CD4-positive, CD25-positive, alpha-beta regulatory T cell (primary cell): ENCODE data around the gene TMEM170A. TPM values are rescaled to one million over a fixed set of nuclear protein-coding genes. Genes with fewer than 3 reads are reported as not detected.
A peak's percentile ranks its signal among the peaks of the same experiment; 100 is the strongest.
"Not testable (repeated sequence)": the region's sequence is repeated elsewhere in the genome, so short reads cannot be mapped to it uniquely, and the experiment has no call there.

ENCODE experiments used
- ATAC-seq, 2 donors: fragments of 150-1000 bp; cut with Tn5 transposase; one replicate each; pipeline ENCODE4 v1.10.0; 2021; ENCODE audit warnings: low read depth in 2 of 2, moderate number of reproducible peaks in 2 of 2, moderate library complexity in 1 of 2
- DNase-seq, 3 donors: peaks; one replicate each; pipeline versions ENCODE4 v3.0.0 to v3.0.0-alpha.2; 2012 to 2022; ENCODE audit warnings: mixed read lengths in 1 of 3
- H3K27ac ChIP-seq: one replicate; pipeline ENCODE4 v1.7.0; 2013; ENCODE audit warnings: mild to moderate bottlenecking, low read length; ENCODE audit not compliant: insufficient read depth, poor library complexity, severe bottlenecking
- H3K27me3 ChIP-seq: one replicate; pipeline ENCODE4 v1.7.0; 2013; ENCODE audit warnings: low read length; ENCODE audit not compliant: control insufficient read depth, insufficient read depth
- H3K36me3 ChIP-seq: one replicate; pipeline ENCODE4 v1.7.0; 2013; ENCODE audit warnings: mild to moderate bottlenecking, low read length, moderate library complexity; ENCODE audit not compliant: control insufficient read depth, insufficient read depth
- H3K4me1 ChIP-seq: 2 replicates; pipeline ENCODE4 v1.7.0; 2013; ENCODE audit warnings: mild to moderate bottlenecking, low read length; ENCODE audit not compliant: insufficient read depth, control insufficient read depth, poor library complexity, severe bottlenecking
- H3K4me3 ChIP-seq: one replicate; pipeline ENCODE4 v1.7.0; 2013; ENCODE audit warnings: low read depth, mild to moderate bottlenecking, low read length, moderate library complexity
- H3K9me3 ChIP-seq, 2 experiments: 1 replicate in 1 of 2; 2 replicates in 1 of 2; pipeline ENCODE4 v1.7.0; 2013; ENCODE audit warnings: low read length in 2 of 2, mild to moderate bottlenecking in 1 of 2, moderate library complexity in 1 of 2; ENCODE audit not compliant: control insufficient read depth in 2 of 2
- H3K27ac Mint-ChIP-seq, 3 donors: one replicate each; pipeline ENCODE4 v1.8.0; 2020 to 2022; ENCODE audit warnings: mild to moderate bottlenecking in 3 of 3, mixed read lengths in 3 of 3, moderate library complexity in 2 of 3
- H3K27me3 Mint-ChIP-seq: one replicate; pipeline ENCODE4 v1.8.0; 2022; ENCODE audit warnings: mild to moderate bottlenecking, mixed read lengths
- H3K36me3 Mint-ChIP-seq: one replicate; pipeline ENCODE4 v1.8.0; 2020; ENCODE audit warnings: mixed read lengths
- H3K4me1 Mint-ChIP-seq, 4 donors: one replicate each; pipeline ENCODE4 v1.8.0; 2020 to 2022; ENCODE audit warnings: mixed read lengths in 4 of 4, mild to moderate bottlenecking in 1 of 4
- H3K4me3 Mint-ChIP-seq, 4 donors: one replicate each; pipeline ENCODE4 v1.8.0; 2020 to 2022; ENCODE audit warnings: mild to moderate bottlenecking in 4 of 4, mixed read lengths in 4 of 4, moderate library complexity in 3 of 4
- H3K9me3 Mint-ChIP-seq, 7 donors: one replicate each; pipeline ENCODE4 v1.8.0; 2020 to 2022; ENCODE audit warnings: mixed read lengths in 7 of 7, mild to moderate bottlenecking in 3 of 7, moderate library complexity in 2 of 7
- polyA plus RNA-seq, 4 donors: library from polyadenylated mRNA; unstranded; fragments of 300-500 nt; fragmentation: Illumina TruSeq; gene quantifications; one replicate each; pipeline ENCODE4 v1.2.3, GENCODE V29; 2021
- total RNA-seq: library from RNA; stranded (reverse); gene quantifications from one replicate; pipeline ENCODE4 v1.2.3, GENCODE V29; 2022

The TMEM170A gene
- total and polyA plus RNA-seq, 5 donors from 2014 or later: 34.8 to 45.1 (median 40.0) TPM

- H3K27me3 Mint-ChIP-seq: peaks cover 1% of the 10 kb centered on the region
- DNase-seq (no peak), ATAC-seq (no peak)
- H3K27ac ChIP-seq: no peak overlapping the region
- H3K4me3 ChIP-seq: no peak overlapping the region
- H3K36me3 ChIP-seq: peaks cover 4% of the 10 kb centered on the region
- H3K9me3 ChIP-seq: no peaks in the 10 kb centered on the region
- H3K9me3 Mint-ChIP-seq: peaks cover 0 to 2% (median 0%) of the 10 kb centered on the region in 7 donors
- peak overlapping the region in 1 of 3 donors; percentile 41 for H3K27ac Mint-ChIP-seq
- H3K4me1 Mint-ChIP-seq: peaks cover 33 to 96% (median 63%) of the 10 kb centered on the region in 4 donors
- no peaks in the 10 kb centered on the region for H3K27me3 ChIP-seq
- H3K36me3 Mint-ChIP-seq: peaks cover 10% of the 10 kb centered on the region
- peak overlapping the region in 1 of 4 donors; percentile 20 for H3K4me3 Mint-ChIP-seq
- peaks cover 34% of the 10 kb centered on the region for H3K4me1 ChIP-seq
Observed at GRCh38 chr16:75458029-75458428, 6.5 kb downstream of the TMEM170A start.

- no peaks in the 10 kb centered on the region for H3K9me3 ChIP-seq
- Mint-ChIP-seq H3K9me3 (no peaks in the 10 kb centered on the region), H3K4me1 (peaks cover 29 to 96% (median 61%) of the 10 kb centered on the region in 4 donors), H3K27ac (no peak overlapping the region), H3K4me3 (peak overlapping the region in 2 of 4 donors; percentile 20 to 72), H3K36me3 (peaks cover 10% of the 10 kb centered on the region), H3K27me3 (no peaks in the 10 kb centered on the region)
- no peaks in the 10 kb centered on the region for H3K27me3 ChIP-seq
- H3K4me1 ChIP-seq: peaks cover 29% of the 10 kb centered on the region
- H3K27ac ChIP-seq: no peak overlapping the region
- no peak overlapping the region for H3K4me3 ChIP-seq
- DNase-seq: no peak
- peaks cover 4% of the 10 kb centered on the region for H3K36me3 ChIP-seq
- ATAC-seq: no peak
Observed at GRCh38 chr16:75457485-75458021, 6.9 kb downstream of the TMEM170A start.

GRCh38 chr16:75456971-75457370, 7.5 kb downstream of the TMEM170A start:
- no peak overlapping the region for H3K27ac ChIP-seq
- Mint-ChIP-seq H3K9me3 (no peaks in the 10 kb centered on the region), H3K27me3 (no peaks in the 10 kb centered on the region), H3K27ac (no peak overlapping the region), H3K4me3 (peak overlapping the region in 1 of 4 donors; percentile 21), H3K36me3 (peaks cover 10% of the 10 kb centered on the region), H3K4me1 (peaks cover 28 to 92% (median 57%) of the 10 kb centered on the region in 4 donors)
- H3K4me3 ChIP-seq: no peak overlapping the region
- no peaks in the 10 kb centered on the region for H3K9me3 ChIP-seq
- DNase-seq (no peak), ATAC-seq (no peak)
- H3K36me3 ChIP-seq: peaks cover 4% of the 10 kb centered on the region
- H3K27me3 ChIP-seq: no peaks in the 10 kb centered on the region
- H3K4me1 ChIP-seq: peaks cover 25% of the 10 kb centered on the region

- not testable (repeated sequence) for ATAC-seq, DNase-seq, H3K4me3 ChIP-seq, H3K4me3 Mint-ChIP-seq, H3K9me3 Mint-ChIP-seq, H3K27me3 ChIP-seq, H3K36me3 ChIP-seq, H3K9me3 ChIP-seq, H3K27me3 Mint-ChIP-seq, H3K27ac ChIP-seq
- H3K36me3 Mint-ChIP-seq: peaks cover 12% of the 10 kb centered on the region
- H3K4me1 Mint-ChIP-seq: peaks cover 23 to 89% (median 53%) of the 10 kb centered on the region in 4 donors
- H3K27ac Mint-ChIP-seq: peak overlapping the region in 1 of 3 donors; percentile 38
- peaks cover 20% of the 10 kb centered on the region for H3K4me1 ChIP-seq
Observed at GRCh38 chr16:75456486-75456885, 8.0 kb downstream of the TMEM170A start.

GRCh38 chr16:75455677-75456076, 8.8 kb downstream of the TMEM170A start:
- Mint-ChIP-seq H3K27me3 (no peaks in the 10 kb centered on the region), H3K4me1 (peaks cover 19 to 85% (median 48%) of the 10 kb centered on the region in 4 donors), H3K4me3 (no peak overlapping the region), H3K36me3 (peaks cover 15% of the 10 kb centered on the region), H3K9me3 (no peaks in the 10 kb centered on the region), H3K27ac (peak overlapping the region in 1 of 3 donors; percentile 60)
- Histone ChIP-seq H3K4me1 (peaks cover 13% of the 10 kb centered on the region), H3K36me3 (peaks cover 13% of the 10 kb centered on the region), H3K27me3 (no peaks in the 10 kb centered on the region), H3K9me3 (no peaks in the 10 kb centered on the region), H3K27ac (no peak overlapping the region), H3K4me3 (no peak overlapping the region)
- no peak for ATAC-seq
- no peak for DNase-seq

GRCh38 chr16:75452464-75453190, 11.9 kb downstream of the TMEM170A start:
- DNase-seq (no peak), ATAC-seq (no peak)
- Mint-ChIP-seq H3K9me3 (no peaks in the 10 kb centered on the region), H3K27ac (peak overlapping the region in 1 of 3 donors; percentile 32), H3K36me3 (peaks cover 15% of the 10 kb centered on the region), H3K4me1 (peaks cover 10 to 63% (median 35%) of the 10 kb centered on the region in 4 donors), H3K27me3 (no peaks in the 10 kb centered on the region), H3K4me3 (no peak overlapping the region)
- Histone ChIP-seq H3K27ac (no peak overlapping the region), H3K4me1 (peaks cover 8% of the 10 kb centered on the region), H3K4me3 (no peak overlapping the region), H3K9me3 (no peaks in the 10 kb centered on the region), H3K27me3 (no peaks in the 10 kb centered on the region), H3K36me3 (peaks cover 40% of the 10 kb centered on the region)

- Mint-ChIP-seq H3K4me3 (no peak overlapping the region), H3K9me3 (no peaks in the 10 kb centered on the region), H3K27ac (no peak overlapping the region), H3K27me3 (no peaks in the 10 kb centered on the region), H3K36me3 (peaks cover 16% of the 10 kb centered on the region), H3K4me1 (peaks cover 0 to 11% (median 6%) of the 10 kb centered on the region in 4 donors)
- peaks cover 46% of the 10 kb centered on the region for H3K36me3 ChIP-seq
- no peak overlapping the region for H3K27ac ChIP-seq
- ATAC-seq (no peak), DNase-seq (no peak)
- no peaks in the 10 kb centered on the region for H3K9me3 ChIP-seq
- no peaks in the 10 kb centered on the region for H3K4me1 ChIP-seq
- no peak overlapping the region for H3K4me3 ChIP-seq
- H3K27me3 ChIP-seq: no peaks in the 10 kb centered on the region
Observed at GRCh38 chr16:75446416-75446815, 18.1 kb downstream of the TMEM170A start.
